HCT116 (cell line): ENCODE data around the gene DPP6. TPM values are rescaled to one million over a fixed set of nuclear protein-coding genes. Genes with fewer than 3 reads are reported as not detected.

ENCODE experiments used
- ATAC-seq: fragments of 200-7000 bp; cut with Tn5 transposase; 2 replicates; pipeline ENCODE4 v1.9.1; 2020; ENCODE audit warnings: mild to moderate bottlenecking, moderate library complexity
- BruUV-seq: library from RNA; stranded (reverse); fragments of 400-500 nt; replicated peaks from 2 replicates; lab custom pipeline; 2021; lab: Mats Ljungman, UMichigan
- CTCF ChIA-PET: fragments of 300-600 bp; sonication (Branson Sonifier 250); formaldehyde crosslinking; loops from one replicate; lab custom pipeline; 2021; ENCODE audit warnings: antibody characterized with exemption; lab: Charles Lee
- POLR2A ChIA-PET: fragments of 300-600, 350-600 bp; sonication (Branson Sonifier 250); formaldehyde crosslinking; loops from one replicate; lab custom pipeline; 2021; ENCODE audit warnings: antibody characterized with exemption; lab: Charles Lee
- RAD21 ChIA-PET, 2 experiments: fragments of 300-600 bp; sonication (Branson Sonifier 250); formaldehyde crosslinking; loops; one replicate each; lab custom pipeline; 2023; ENCODE audit warnings: low total read pairs in 2 of 2; ENCODE audit not compliant: uncharacterized antibody in 2 of 2, unreplicated experiment in 2 of 2, low non-redundant PET in 1 of 2; lab: Charles Lee
- DNase-seq: peaks from one replicate; pipeline ENCODE4 v3.0.0-alpha.2; 2010; ENCODE audit warnings: low read depth, low spot score
- H2AFZ ChIP-seq: fragments of 200-600 bp; shearing (Covaris generic), sonication (generic); 2 replicates; pipeline ENCODE4 v1.6.1; 2017; ENCODE audit warnings: low read depth, mixed run types, mixed read lengths, antibody characterized with exemption, low read length; ENCODE audit not compliant: poor library complexity, severe bottlenecking
- H3K27ac ChIP-seq: 2 replicates; pipeline ENCODE4 v1.5.1; 2012; ENCODE audit warnings: low read depth, low read length
- H3K27me3 ChIP-seq: fragments of 200-600 bp; sonication (generic); 2 replicates; pipeline ENCODE4 v1.6.1; 2016; ENCODE audit warnings: mixed run types, low read length, mixed read lengths; ENCODE audit not compliant: insufficient read depth
- H3K36me3 ChIP-seq, 2 experiments: fragments of 200-500 bp in 1 of 2; fragments of 200-600 bp in 1 of 2; sonication (Bioruptor generic) in 1 of 2; sonication (generic) in 1 of 2; 2 replicates each; pipeline versions ENCODE4 v1.5.1 to v1.6.1; 2014 to 2016; ENCODE audit warnings: low read length in 2 of 2, inconsistent platforms in 1 of 2, mixed read lengths in 1 of 2, mixed run types in 1 of 2; ENCODE audit not compliant: insufficient read depth in 2 of 2, control insufficient read depth in 1 of 2
- H3K4me1 ChIP-seq, 2 experiments: fragments of 200-600 bp in 1 of 2; sonication (generic) in 1 of 2; 2 replicates each; pipeline versions ENCODE4 v1.5.1 to v1.6.1; 2012 to 2017; ENCODE audit warnings: low read length in 2 of 2, inconsistent platforms in 1 of 2, mild to moderate bottlenecking in 1 of 2, mixed read lengths in 1 of 2, mixed run types in 1 of 2, moderate library complexity in 1 of 2; ENCODE audit not compliant: insufficient read depth in 2 of 2, control insufficient read depth in 1 of 2
- H3K4me2 ChIP-seq: fragments of 200-600 bp; sonication (generic); 2 replicates; pipeline ENCODE4 v1.6.1; 2017; ENCODE audit warnings: mixed run types, low read length, mixed read lengths
- H3K4me3 ChIP-seq, 2 experiments: fragments of 200-600 bp in 1 of 2; sonication (generic) in 1 of 2; replicated peaks in 1 of 2; 2 replicates each; pipeline ENCODE4 v1.5.1; 2011 to 2016; ENCODE audit warnings: low read length in 2 of 2, control low read depth in 1 of 2, low read depth in 1 of 2, mild to moderate bottlenecking in 1 of 2, mixed read lengths in 1 of 2, mixed run types in 1 of 2
- H3K79me2 ChIP-seq: fragments of 200-600 bp; sonication (generic); 2 replicates; pipeline ENCODE4 v1.6.1; 2017; ENCODE audit warnings: mild to moderate bottlenecking, mixed run types, low read length, moderate library complexity, mixed read lengths; ENCODE audit not compliant: insufficient read depth
- H3K9ac ChIP-seq: fragments of 200-600 bp; sonication (generic); 2 replicates; pipeline ENCODE4 v1.6.1; 2016; ENCODE audit warnings: low read length, mixed read lengths
- H3K9me2 ChIP-seq: fragments of 200-600 bp; sonication (generic), shearing (Covaris generic); 2 replicates; pipeline ENCODE4 v1.6.1; 2017; ENCODE audit warnings: mixed run types, mild to moderate bottlenecking, moderate library complexity; ENCODE audit not compliant: insufficient read depth
- H3K9me3 ChIP-seq, 2 experiments: fragments of 200-500 bp in 1 of 2; fragments of 200-600 bp in 1 of 2; sonication (Bioruptor generic) in 1 of 2; sonication (generic) in 1 of 2; 2 replicates each; pipeline ENCODE4 v1.6.1; 2014 to 2017; ENCODE audit warnings: low read length in 2 of 2, mixed read lengths in 2 of 2, inconsistent platforms in 1 of 2, low read depth in 1 of 2, mild to moderate bottlenecking in 1 of 2, mixed run types in 1 of 2, moderate library complexity in 1 of 2; ENCODE audit not compliant: control insufficient read depth in 1 of 2, insufficient read depth in 1 of 2
- H4K20me1 ChIP-seq: fragments of 200-600 bp; sonication (generic), shearing (Covaris generic); 2 replicates; pipeline ENCODE4 v1.6.1; 2017; ENCODE audit warnings: mixed run types, mild to moderate bottlenecking, moderate library complexity; ENCODE audit not compliant: insufficient read depth
- ELF1 ChIP-seq: IDR thresholded peaks from 2 replicates; pipeline ENCODE4 v1.6.1; 2012; ENCODE audit warnings: low read depth, borderline replicate concordance
- EZH2 ChIP-seq: fragments of 200-600 bp; sonication (generic); IDR thresholded peaks from 2 replicates; pipeline ENCODE4 v1.6.1; 2017; ENCODE audit warnings: antibody characterized with exemption, mixed run types
- EZH2phosphoT487 ChIP-seq: fragments of 200-600 bp; IDR thresholded peaks from 2 replicates; pipeline ENCODE4 v1.6.1; 2018; ENCODE audit warnings: antibody characterized with exemption, borderline replicate concordance
- JUND ChIP-seq: IDR thresholded peaks from 2 replicates; pipeline ENCODE4 v1.6.1; 2012
- SP1 ChIP-seq: IDR thresholded peaks from 2 replicates; pipeline ENCODE4 v1.6.1; 2012; ENCODE audit warnings: low read depth
- ZFX ChIP-seq: fragments of 450-650 bp; IDR thresholded peaks from 2 replicates; pipeline ENCODE4 v1.6.1; 2017
- intact Hi-C: fragments of 100-400 bp; cut with micrococcal nuclease; formaldehyde crosslinking; loops from 2 replicates; pipeline ENCODE4 v1.10.0; 2022
- total RNA-seq: library from RNA; stranded (reverse); gene quantifications from one replicate; pipeline ENCODE4 v1.2.1, GENCODE V29; 2021; ENCODE audit not compliant: unreplicated experiment
- TF ChIP-seq, protein P1 (sequence below): IDR thresholded peaks from 2 replicates; pipeline ENCODE4 v1.6.1; 2012; ENCODE audit warnings: low read depth
- TF ChIP-seq, protein P2 (sequence below): IDR thresholded peaks from 2 replicates; pipeline ENCODE4 v1.6.1; 2012
- TF ChIP-seq, protein P3 (sequence below), 3 experiments: fragments of 200-600 bp in 1 of 3; sonication (generic) in 1 of 3; IDR thresholded peaks in 2 of 3; conservative IDR thresholded peaks in 1 of 3; 2 replicates each; pipeline ENCODE4 v1.5.1; 2012 to 2017; ENCODE audit warnings: low read depth in 2 of 3, low read length in 2 of 3, antibody characterized with exemption in 1 of 3, borderline replicate concordance in 1 of 3, control low read depth in 1 of 3, mild to moderate bottlenecking in 1 of 3, mixed read lengths in 1 of 3, mixed run types in 1 of 3, moderate library complexity in 1 of 3; ENCODE audit not compliant: insufficient read depth in 1 of 3

DPP6 gene
- total RNA-seq, 1 experiment from 2014 or later = not detected

DNA sequence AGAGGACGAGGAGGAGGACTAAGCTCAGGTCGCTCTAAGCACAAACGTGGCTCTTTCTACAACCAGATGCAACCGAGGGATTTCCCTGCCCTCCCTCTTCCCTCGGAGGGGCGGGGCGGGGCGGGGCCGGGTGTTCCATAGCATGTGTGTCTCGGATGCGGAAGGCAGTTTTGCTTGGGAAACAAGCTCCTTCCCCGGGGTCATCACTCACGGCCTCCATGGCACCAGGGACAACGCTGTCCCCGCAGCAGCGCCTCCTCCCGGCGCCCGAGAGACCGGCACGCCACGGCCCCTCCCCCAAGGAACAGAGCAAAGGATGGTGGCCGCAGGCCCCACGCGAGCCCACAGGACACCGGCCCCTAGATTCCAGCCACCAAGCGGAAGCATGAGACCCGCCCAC is 840.3 kb downstream of the DPP6 start (continued):
- TF ChIP-seq, protein P1, sequence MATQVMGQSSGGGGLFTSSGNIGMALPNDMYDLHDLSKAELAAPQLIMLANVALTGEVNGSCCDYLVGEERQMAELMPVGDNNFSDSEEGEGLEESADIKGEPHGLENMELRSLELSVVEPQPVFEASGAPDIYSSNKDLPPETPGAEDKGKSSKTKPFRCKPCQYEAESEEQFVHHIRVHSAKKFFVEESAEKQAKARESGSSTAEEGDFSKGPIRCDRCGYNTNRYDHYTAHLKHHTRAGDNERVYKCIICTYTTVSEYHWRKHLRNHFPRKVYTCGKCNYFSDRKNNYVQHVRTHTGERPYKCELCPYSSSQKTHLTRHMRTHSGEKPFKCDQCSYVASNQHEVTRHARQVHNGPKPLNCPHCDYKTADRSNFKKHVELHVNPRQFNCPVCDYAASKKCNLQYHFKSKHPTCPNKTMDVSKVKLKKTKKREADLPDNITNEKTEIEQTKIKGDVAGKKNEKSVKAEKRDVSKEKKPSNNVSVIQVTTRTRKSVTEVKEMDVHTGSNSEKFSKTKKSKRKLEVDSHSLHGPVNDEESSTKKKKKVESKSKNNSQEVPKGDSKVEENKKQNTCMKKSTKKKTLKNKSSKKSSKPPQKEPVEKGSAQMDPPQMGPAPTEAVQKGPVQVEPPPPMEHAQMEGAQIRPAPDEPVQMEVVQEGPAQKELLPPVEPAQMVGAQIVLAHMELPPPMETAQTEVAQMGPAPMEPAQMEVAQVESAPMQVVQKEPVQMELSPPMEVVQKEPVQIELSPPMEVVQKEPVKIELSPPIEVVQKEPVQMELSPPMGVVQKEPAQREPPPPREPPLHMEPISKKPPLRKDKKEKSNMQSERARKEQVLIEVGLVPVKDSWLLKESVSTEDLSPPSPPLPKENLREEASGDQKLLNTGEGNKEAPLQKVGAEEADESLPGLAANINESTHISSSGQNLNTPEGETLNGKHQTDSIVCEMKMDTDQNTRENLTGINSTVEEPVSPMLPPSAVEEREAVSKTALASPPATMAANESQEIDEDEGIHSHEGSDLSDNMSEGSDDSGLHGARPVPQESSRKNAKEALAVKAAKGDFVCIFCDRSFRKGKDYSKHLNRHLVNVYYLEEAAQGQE = no peak
- no peak for TF ChIP-seq ZFX

DNA sequence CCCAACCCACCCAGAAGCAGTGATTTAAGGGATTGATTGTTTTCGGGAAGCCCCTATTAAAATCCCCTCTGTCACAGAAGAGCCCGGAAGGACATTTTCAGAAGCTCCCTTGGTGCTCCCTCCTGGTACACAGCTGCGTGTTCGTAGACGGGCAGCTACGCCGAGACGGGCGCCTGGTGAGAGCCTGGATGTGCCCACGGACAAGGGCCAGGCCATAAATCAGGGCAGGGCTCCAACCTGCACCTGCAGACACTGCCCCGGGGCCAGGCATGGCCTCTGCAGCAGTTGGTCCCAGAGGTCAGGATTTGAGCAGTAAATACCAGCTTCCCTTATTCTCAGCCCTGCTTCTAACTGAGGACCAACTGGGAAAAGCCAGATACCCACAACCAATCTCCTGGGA is 843.9 kb downstream of the DPP6 start:
- Histone ChIP-seq H3K9me2 (no peaks in the 10 kb centered on the region), H3K27ac (no peak overlapping the region), H3K27me3 (0 out of 2 replicates have a peak, but pooled peaks cover 4% of the 10 kb centered on the region)
- no peak for DNase-seq
- CTCF ChIA-PET = no interaction called here
- intact Hi-C loops = no loop called here
- no peak for TF ChIP-seq JUND
- TF ChIP-seq, protein P2, sequence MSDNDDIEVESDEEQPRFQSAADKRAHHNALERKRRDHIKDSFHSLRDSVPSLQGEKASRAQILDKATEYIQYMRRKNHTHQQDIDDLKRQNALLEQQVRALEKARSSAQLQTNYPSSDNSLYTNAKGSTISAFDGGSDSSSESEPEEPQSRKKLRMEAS = no peak
- no peak for TF ChIP-seq ZFX
- no peak for TF ChIP-seq EZH2
- TF ChIP-seq, protein P3, sequence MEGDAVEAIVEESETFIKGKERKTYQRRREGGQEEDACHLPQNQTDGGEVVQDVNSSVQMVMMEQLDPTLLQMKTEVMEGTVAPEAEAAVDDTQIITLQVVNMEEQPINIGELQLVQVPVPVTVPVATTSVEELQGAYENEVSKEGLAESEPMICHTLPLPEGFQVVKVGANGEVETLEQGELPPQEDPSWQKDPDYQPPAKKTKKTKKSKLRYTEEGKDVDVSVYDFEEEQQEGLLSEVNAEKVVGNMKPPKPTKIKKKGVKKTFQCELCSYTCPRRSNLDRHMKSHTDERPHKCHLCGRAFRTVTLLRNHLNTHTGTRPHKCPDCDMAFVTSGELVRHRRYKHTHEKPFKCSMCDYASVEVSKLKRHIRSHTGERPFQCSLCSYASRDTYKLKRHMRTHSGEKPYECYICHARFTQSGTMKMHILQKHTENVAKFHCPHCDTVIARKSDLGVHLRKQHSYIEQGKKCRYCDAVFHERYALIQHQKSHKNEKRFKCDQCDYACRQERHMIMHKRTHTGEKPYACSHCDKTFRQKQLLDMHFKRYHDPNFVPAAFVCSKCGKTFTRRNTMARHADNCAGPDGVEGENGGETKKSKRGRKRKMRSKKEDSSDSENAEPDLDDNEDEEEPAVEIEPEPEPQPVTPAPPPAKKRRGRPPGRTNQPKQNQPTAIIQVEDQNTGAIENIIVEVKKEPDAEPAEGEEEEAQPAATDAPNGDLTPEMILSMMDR (IDR thresholded peaks at IDR 0.05 in 2 of 3, conservative IDR thresholded peaks at IDR 0.05 in 1 of 3; ENCODE audit: borderline replicate concordance in 1 of 3, insufficient read depth in 1 of 3, low read depth in 2 of 3, low read length in 2 of 3) = no peak
- no peak for TF ChIP-seq SP1
- no peak for TF ChIP-seq EZH2phosphoT487
- no peak for TF ChIP-seq ELF1
- TF ChIP-seq, all 23 proteins: peak for 0
- no peak overlapping the region for H3K4me2 ChIP-seq
- H3K9me3 ChIP-seq = no peaks in the 10 kb centered on the region
- no peaks in the 10 kb centered on the region for H4K20me1 ChIP-seq
- H2AFZ ChIP-seq = no peak overlapping the region
- no peak overlapping the region for H3K9ac ChIP-seq
- H3K4me3 ChIP-seq = no peak overlapping the region
- no peaks in the 10 kb centered on the region for H3K4me1 ChIP-seq
- H3K79me2 ChIP-seq = no peaks in the 10 kb centered on the region
- RAD21 ChIA-PET = no interaction called here
- BruUV-seq = no TSS peak
- H3K36me3 ChIP-seq = no peaks in the 10 kb centered on the region
- POLR2A ChIA-PET = no interaction called here
- ATAC-seq = no peak
